ENCODE results near the gene ADAM19.

The ADAM19 gene

GRCh38 chr5:157594675-157595459 is 19.3 kb upstream of the ADAM19 start:
- DNase-seq, result no peak

DNA sequence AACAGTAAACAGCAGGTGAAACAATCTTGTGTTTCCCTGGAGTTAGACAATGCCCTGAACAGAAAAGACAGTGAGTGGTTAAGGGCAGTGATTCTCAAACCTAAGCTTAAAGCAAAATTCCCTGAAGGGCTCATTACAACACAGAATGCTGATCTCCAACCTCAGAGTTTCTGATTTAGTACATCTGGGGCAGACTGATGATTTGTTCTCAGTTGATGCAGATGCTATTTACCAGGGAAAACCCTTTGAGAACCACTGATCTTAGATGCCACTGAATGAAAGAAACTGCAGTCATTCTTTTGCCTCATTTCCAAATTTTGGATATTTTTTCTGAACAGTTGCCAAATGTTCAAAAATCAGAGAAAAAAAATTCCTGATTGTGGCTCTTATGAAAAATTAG is 18.7 kb upstream of the ADAM19 start:
- DNase-seq, result no peak

DNA sequence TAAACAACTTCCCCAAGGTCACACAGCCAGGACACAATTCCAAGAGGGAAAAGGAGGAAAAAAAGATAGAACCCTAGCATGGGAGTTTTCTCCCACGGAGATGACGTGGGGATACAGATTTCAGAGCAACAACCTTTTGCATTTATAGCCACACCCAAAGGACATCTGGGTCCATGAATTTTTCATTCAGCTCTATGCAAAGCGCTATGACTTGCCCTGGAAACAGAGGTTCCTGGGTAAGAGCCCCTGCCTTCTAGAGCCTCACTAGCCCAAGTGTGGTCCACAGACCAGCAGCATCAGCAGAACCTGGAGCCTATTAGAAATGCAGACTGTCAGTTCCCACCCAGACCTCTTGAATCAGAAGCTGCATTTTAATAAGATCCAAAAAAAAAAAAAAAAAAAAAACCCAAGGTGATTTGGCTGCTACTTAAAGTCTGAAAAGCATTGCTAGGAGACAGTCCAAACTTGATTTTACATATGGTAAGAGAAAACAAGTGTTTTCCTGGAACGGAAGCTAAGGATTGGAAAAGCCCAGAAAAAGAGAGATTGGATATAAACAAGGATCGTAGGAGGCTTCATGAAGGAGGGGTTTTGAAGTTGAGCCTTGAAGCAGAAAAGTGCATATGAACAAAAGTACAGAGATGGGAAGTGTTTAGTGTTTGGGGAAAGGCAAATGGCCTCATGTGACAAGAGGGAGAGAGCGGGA is 17.6 kb upstream of the ADAM19 start:
- DNase-seq, result no peak

DNA sequence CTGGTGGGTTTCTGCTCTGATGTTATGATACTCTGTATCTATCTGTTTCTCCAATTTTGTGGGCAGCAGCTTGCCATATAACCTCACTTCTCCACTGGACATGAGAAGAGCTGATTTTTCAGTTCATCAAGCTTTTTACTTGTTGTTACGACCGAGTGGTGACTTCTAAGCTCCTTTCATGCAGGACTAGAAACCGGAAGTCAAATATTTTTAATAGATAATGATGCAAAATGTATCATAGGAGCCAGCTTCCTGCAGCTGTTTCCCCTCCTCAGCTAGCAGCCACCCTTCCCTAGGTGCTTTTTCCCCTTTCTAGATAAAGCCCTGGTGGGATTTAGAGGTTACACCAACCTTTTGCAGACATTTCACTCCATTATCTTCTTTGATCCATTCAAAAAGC is 17.0 kb upstream of the ADAM19 start:
- DNase-seq, result no peak

GRCh38 chr5:157590478-157590877 is 14.9 kb upstream of the ADAM19 start:
- DNase-seq, result no peak

DNA sequence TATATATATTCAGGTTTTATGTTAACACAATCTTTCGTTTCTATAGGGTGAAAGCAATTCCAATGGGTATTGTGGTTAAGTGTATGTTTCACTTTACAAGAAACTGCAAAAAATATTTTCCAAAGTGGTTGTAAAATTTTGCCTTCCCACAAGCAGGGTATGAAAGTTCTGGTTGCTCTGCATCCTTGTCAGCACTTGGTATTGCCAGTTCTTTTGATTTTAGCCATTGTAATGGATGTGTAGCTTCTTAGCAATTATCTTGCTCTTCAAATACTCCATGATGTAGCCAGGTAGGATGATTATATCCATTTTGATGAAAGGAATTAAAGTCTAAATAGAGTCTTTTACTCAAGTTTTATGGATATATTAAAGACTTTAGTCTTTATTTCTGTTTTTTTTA is 9.1 kb upstream of the ADAM19 start:
- DNase-seq, result no peak

- DNase-seq, result no peak
These were observed 7.4 kb upstream of the ADAM19 start for GRCh38 chr5:157582731-157583620.

- no peak for DNase-seq
These were observed 6.3 kb upstream of the ADAM19 start for GRCh38 chr5:157581901-157582300.

- no peak for DNase-seq
These were observed 2.7 kb upstream of the ADAM19 start for GRCh38 chr5:157578079-157578780.

- no peak for DNase-seq
These were observed 1.1 kb upstream of the ADAM19 start for GRCh38 chr5:157576678-157577077.

- peak; percentile 25 for DNase-seq
These were observed 857 bp downstream of the ADAM19 start for GRCh38 chr5:157574456-157575380.

DNA sequence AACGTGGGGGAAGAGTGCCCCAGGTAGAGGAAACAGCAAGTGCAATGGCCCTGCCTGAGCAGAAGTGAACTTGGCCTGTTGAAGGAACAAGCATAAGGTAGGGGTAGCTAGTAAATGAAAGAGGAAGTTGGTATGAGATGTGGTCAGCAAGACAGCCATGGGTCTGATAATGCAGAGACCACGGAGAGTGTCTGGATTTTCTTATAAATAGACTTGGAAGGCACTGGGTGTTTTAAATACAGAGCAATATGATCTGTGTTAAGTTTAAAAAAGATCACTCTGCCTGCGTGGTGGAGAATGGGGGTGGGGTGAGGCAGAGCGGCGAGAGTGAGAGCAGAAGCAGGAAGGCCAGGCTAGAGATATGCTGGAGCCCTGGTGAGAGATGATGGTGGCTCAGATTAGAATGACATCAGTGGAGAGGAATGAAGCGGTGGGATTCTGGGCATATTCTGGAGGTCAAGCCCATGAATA is 4.2 kb downstream of the ADAM19 start:
- peak; percentile 19 for DNase-seq

DNA sequence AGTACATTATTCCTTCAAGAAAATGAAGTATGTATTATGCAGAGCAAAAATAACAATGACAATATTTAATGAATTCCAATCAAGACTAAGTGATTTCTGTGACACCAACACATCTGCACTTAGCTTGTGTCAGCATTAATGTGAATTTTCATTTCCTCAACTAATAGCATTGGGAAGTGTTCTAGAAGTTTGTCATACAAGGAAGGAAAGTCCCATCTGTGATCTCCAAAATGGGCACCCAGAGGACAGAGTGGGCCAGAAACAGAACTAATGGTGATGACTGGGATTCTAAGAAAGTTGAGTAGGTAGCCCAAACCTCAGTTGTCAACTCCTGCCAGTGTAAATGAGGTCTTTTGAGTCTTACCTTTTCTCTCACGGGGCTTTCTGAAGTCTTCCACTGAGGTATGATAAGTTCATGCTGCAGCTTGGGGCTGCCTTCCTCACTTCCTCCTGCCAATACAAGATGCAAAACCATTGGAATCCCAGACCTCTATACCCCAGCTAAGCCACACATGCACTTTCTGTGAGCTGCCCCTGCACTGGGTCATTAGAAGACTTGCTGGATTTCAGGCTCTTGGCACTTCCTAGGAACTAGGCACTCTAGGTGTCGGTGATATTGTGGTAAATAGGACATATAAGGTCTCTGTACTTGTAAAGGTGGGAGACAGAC is 4.9 kb downstream of the ADAM19 start:
- DNase-seq, result no peak

DNA sequence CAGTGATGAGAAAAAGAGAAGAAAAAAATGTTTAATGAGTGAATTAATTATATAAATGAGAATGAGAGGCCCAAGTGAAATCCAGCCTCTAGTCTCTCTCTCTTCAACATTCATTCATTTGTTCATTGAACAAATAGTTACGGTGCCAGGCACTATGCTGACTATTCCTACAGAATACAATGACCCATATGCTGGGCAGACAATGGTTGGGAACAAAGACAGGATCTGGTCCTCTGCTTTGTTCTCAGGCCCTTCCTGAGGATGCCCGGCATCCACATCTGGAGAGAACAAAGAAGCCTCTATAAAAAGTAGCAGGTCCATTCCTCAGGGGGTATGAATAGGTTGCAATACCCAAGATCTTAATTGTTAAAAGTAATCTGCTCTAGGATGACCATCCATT is 6.9 kb downstream of the ADAM19 start:
- DNase-seq, result no peak

- DNase-seq, result no peak
These were observed 7.4 kb downstream of the ADAM19 start for GRCh38 chr5:157568222-157568621.

DNA sequence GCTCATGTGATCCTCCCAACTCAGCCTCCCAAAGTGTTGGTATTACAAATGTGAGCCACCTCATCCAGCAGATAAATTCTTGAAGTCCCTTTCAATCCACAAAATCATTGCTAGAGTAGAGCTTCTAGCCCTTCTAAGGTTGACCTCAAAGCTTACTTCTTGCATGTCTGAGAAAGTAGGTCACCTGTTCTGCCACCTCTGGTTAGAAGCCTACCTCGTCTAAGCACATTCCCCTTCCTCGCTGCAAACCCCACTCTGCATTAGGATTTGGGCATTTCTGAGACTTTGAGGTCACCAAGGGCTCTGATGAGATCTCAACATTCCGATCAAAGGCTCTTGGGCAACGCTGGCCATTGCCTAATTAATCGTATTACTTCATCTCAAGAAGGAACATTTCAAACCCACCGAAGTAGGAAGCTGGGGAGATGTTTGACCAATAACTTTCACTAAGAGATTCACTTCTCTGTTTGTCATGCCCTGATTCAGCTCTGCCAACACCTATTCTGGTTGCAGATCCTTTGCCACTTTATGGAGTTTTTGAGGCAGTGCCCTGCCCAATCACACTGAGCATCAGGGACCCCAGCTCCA is 8.6 kb downstream of the ADAM19 start:
- DNase-seq, result no peak

DNA sequence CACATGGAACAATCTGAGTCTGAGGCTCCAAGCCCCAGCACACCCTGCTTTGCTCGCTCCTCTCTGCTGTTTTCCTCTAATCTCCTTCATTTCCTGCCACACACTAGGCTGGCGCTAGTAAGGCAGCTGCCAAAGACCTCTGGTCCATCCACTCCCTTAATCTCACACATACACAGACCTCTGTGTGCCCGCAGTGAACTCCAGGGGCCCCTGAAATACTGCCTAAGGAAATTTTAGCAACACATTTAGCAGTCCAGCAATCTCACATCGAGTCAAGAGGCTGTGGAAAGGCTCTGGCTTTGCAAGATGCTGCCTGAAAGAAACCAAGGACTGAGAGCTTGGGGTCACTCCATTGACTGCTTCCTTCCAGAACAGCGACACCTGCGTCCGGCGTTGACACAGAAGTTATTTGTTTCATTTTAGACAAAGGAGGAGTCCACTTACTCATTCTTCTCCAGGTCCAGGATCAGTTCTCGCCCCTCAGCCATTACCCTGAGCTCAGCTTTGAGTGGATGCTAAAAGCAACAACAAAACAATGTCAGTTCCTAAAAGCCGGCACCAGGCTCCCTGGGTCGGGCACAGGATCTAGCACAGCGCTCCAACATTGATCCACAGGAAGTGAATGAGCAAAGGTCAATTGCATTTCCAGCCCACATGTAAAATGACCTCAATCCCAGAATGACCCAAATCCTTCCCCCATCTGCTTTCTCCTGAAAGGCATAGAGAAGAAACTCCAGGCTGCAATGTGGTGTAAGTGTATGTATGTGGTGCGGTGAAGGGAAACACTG is 11.5 kb downstream of the ADAM19 start:
- no peak for DNase-seq

DNA sequence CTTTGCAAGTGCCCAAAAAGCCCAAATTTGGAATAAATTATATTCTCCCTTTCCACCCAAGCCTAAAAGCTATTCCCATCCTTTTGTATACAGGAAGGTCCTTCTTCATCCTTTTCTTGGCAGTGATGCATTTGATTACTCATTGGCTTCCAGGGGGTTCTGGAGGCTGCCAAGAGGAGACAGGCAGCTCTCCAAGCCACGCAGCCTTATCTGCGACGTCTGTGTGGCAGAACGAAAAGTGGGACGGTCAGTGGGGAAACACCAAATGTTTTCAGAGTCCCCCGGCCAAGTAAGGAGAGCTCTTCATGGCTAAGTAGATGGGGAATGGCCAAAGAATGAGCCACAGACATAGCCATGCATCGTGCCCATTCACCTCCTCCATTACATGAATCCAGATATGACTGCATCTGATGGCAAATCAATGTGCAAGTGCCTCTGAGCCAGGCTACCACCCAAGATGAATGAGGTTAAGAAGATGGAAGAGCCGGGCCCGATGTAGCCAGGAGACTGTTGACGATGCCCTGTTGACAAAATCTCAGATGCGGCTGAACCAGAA is 12.1 kb downstream of the ADAM19 start:
- no peak for DNase-seq

DNA sequence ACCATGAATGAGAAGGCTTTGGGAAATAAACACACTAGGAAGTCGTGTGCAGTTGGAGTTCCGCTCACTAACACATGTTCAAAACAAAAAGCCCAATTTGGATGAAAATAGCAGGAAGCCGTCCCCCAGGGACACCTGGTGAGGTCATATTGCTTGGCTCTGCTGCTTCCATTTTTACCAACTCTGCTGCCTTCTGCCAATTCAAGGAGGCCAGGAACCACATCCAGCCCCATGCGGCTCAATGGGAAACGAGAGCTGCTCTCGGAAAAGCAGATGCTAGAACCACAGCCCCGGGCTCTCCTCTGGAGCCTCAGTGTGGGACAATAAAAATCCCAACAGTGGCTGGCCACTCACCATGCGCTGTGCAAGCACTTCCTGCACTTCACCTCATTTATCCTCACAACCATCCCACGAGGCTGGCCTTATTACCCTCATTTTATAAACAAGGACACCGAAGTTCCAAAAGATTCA is 13.4 kb downstream of the ADAM19 start:
- no peak for DNase-seq

Measured in stimulated activated CD4-positive, alpha-beta T cell treated with anti-CD3 and anti-CD28 coated beads, Interleukin-4, amount 100 ng/mL, for 24 hours (primary cell).